Neural crest cell (in vitro differentiated cells): ENCODE data around the gene GATA2. TPM values are rescaled to one million over a fixed set of nuclear protein-coding genes. Genes with fewer than 3 reads are reported as not detected.

Experiments used
- DNase-seq: peaks from one replicate; pipeline ENCODE4 v3.0.0; 2021; ENCODE audit warnings: low read depth, mixed read lengths, low spot score
- H3K27ac Mint-ChIP-seq: one replicate; pipeline ENCODE4 v1.8.0; 2021; ENCODE audit warnings: mild to moderate bottlenecking, mixed read lengths; ENCODE audit not compliant: unreplicated experiment
- H3K27me3 Mint-ChIP-seq: 2 replicates; pipeline ENCODE4 v1.8.0; 2021; ENCODE audit warnings: low read depth, mild to moderate bottlenecking, mixed read lengths
- H3K36me3 Mint-ChIP-seq: 2 replicates; pipeline ENCODE4 v1.8.0; 2021; ENCODE audit warnings: low read depth, mild to moderate bottlenecking, mixed read lengths
- H3K4me1 Mint-ChIP-seq: 2 replicates; pipeline ENCODE4 v1.8.0; 2021; ENCODE audit warnings: mixed read lengths
- H3K4me3 Mint-ChIP-seq: one replicate; pipeline ENCODE4 v1.8.0; 2021; ENCODE audit warnings: mild to moderate bottlenecking, mixed read lengths
- H3K9me3 Mint-ChIP-seq: 2 replicates; pipeline ENCODE4 v1.8.0; 2021; ENCODE audit warnings: mixed read lengths
- total RNA-seq: library from RNA; stranded (reverse); gene quantifications from 2 replicates; pipeline ENCODE4 v1.2.1, GENCODE V29; 2021
- TF ChIP-seq, protein P1 (sequence below): fragments of 200-600 bp; sonication (generic); conservative IDR thresholded peaks from 2 replicates; pipeline ENCODE4 v1.5.0; 2021; ENCODE audit warnings: antibody characterized with exemption, mild to moderate bottlenecking

GATA2 gene
- total RNA-seq, 1 donor from 2014 or later, result 0.30 TPM

DNA sequence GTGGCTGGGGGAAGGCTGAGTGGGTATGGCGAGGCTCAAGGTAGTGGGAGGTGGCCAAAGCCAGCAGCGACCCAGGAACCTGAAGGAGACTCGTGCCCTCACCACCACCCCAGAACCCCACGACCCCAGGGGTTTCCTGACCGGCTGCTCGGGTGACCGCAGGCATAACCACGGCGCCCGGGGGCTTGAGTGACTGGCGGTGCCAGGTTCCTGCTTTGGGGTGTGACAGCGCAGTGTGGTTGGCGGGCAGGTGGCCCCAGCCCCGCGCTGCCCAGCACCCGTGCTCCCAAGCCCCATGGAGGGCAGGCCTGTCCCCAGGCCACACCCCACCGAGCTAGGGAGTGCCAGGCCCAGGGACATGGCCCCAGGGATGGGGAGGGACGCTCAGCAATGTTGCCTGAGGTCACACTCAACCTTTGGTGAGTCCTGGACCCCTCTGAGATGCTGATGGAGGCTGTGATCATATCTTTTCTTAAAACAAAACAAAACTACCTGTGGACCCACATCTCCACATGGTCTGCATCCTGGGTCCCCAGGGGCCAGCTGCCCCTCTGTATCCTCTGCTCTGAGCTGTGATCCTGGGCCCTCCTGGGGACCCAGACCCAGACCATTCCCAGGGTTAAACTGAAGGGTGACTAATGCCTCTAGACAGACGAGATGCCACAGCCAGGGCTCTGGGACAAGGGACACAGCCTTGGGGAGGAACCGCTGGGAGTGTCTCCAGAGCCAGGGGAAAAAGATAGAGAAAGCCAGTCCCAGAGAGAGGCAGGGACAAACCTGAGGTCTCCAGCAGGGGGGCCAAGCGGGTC, 39.3 kb downstream of the GATA2 start:
- Mint-ChIP-seq H3K27me3 (peaks cover 56% of the 10 kb centered on the region), H3K27ac (no peak overlapping the region), H3K9me3 (no peaks in the 10 kb centered on the region), H3K4me3 (no peak overlapping the region), H3K36me3 (no peaks in the 10 kb centered on the region), H3K4me1 (no peaks in the 10 kb centered on the region)
- DNase-seq, result no peak
- TF ChIP-seq, protein P1, sequence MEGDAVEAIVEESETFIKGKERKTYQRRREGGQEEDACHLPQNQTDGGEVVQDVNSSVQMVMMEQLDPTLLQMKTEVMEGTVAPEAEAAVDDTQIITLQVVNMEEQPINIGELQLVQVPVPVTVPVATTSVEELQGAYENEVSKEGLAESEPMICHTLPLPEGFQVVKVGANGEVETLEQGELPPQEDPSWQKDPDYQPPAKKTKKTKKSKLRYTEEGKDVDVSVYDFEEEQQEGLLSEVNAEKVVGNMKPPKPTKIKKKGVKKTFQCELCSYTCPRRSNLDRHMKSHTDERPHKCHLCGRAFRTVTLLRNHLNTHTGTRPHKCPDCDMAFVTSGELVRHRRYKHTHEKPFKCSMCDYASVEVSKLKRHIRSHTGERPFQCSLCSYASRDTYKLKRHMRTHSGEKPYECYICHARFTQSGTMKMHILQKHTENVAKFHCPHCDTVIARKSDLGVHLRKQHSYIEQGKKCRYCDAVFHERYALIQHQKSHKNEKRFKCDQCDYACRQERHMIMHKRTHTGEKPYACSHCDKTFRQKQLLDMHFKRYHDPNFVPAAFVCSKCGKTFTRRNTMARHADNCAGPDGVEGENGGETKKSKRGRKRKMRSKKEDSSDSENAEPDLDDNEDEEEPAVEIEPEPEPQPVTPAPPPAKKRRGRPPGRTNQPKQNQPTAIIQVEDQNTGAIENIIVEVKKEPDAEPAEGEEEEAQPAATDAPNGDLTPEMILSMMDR, result no peak

DNA sequence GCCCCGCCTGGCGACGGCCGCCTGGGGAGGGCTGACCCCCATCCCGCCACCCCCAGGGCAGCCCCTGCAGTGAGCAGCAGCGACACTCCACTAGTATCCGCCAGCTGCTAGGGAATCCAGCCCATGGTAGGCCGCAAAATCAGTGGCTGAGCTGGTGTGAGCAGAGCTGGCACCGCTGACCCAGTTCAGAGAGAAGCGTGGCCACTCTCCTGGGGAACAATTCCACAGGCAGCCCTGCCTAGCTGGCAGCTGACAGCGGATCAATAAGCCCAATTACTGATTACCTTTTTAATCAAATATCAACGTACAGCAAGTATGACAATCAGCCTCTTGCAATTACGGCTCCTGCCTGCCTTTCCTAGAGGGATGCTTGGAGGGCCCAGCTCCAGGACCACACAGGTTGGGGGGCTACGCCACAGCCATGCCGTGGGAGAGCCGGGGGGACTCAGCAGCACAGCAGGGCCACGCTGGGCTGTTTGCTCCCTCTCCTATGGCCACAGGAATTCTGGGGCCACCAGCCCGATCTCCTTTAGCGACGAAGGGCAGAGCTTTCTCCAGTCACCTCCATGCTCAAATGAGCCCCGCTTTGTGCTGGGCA, 40.2 kb downstream of the GATA2 start:
- H3K27ac Mint-ChIP-seq, result no peak overlapping the region
- no peaks in the 10 kb centered on the region for H3K36me3 Mint-ChIP-seq
- DNase-seq, result no peak
- no peaks in the 10 kb centered on the region for H3K4me1 Mint-ChIP-seq
- H3K9me3 Mint-ChIP-seq, result no peaks in the 10 kb centered on the region
- H3K4me3 Mint-ChIP-seq, result no peak overlapping the region
- TF ChIP-seq, protein P1, result no peak
- peaks cover 60% of the 10 kb centered on the region for H3K27me3 Mint-ChIP-seq

DNA sequence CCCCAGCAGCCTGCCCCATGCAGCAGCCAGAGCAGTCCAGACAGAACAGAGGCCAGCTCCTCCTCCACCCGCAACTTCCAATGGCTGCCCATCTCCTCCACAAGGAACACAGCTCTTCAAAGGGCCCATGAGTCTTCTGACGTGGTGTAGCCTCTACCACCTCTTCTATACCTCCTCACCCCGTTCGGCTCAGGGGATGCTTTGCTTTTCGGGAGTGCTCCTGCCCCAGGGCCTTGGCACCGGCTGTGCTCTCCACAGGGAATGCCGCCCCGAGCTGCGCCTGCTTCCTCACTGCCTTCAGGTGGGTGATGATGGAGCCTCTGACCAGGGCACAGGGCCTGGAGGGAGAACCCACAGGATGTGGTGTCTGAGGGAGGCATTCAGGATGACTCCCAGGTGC, 40.9 kb downstream of the GATA2 start:
- Mint-ChIP-seq H3K27ac (no peak overlapping the region), H3K27me3 (peaks cover 67% of the 10 kb centered on the region), H3K4me1 (no peaks in the 10 kb centered on the region), H3K4me3 (no peak overlapping the region), H3K36me3 (no peaks in the 10 kb centered on the region), H3K9me3 (peaks cover 3% of the 10 kb centered on the region)
- TF ChIP-seq, protein P1, result no peak
- DNase-seq, result no peak

DNA sequence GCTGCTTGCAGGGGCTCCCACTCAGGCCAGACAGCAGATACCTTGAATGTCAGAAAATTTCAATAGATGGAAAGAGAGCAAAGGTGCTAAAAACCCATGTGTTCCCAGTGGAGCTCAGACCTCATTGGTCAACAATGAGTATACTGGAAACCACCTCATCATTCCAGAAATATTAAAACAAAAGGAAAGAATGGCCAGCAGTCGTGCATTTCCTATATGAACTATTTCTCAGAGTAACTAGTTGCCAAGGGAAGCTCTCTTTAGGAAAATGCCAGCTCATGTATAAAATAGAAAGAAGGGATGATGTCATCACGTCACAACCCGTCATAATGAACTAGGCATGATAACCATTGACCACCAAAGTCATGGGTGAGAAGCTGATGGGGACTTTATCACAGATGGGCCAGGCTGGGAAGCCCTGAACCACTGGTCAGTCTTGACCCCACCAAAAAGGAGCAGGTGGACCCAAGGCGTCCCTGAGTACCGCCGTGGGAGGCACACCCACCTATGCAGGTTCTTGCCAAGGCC, 43.8 kb downstream of the GATA2 start:
- no peaks in the 10 kb centered on the region for H3K4me1 Mint-ChIP-seq
- peaks cover 69% of the 10 kb centered on the region for H3K27me3 Mint-ChIP-seq
- TF ChIP-seq, protein P1, result no peak
- H3K4me3 Mint-ChIP-seq, result no peak overlapping the region
- no peak for DNase-seq
- H3K27ac Mint-ChIP-seq, result no peak overlapping the region
- H3K36me3 Mint-ChIP-seq, result no peaks in the 10 kb centered on the region
- H3K9me3 Mint-ChIP-seq, result peaks cover 9% of the 10 kb centered on the region

DNA sequence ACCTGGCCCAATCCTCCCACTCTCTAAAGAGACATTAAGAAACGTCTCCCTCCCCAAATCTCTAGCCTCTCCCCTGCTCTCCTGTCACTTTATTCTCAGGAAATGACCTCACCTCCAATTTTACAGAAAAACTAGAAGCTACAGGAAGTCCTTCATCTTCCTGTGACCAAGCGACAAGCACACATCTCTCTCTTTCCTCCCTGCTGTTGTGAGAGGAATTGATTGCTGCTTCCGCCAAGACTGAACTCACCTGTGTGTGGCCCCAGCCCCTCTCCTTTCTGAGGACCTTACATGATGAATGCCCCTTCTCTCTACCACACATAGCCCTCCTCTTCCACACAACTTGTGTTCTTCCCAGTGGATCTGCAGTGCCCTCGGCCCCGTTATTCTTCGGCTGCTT, 44.5 kb downstream of the GATA2 start:
- peaks cover 71% of the 10 kb centered on the region for H3K27me3 Mint-ChIP-seq
- TF ChIP-seq, protein P1, result no peak
- peaks cover 9% of the 10 kb centered on the region for H3K9me3 Mint-ChIP-seq
- H3K4me3 Mint-ChIP-seq, result no peak overlapping the region
- DNase-seq, result no peak
- H3K4me1 Mint-ChIP-seq, result no peaks in the 10 kb centered on the region
- H3K27ac Mint-ChIP-seq, result no peak overlapping the region
- H3K36me3 Mint-ChIP-seq, result no peaks in the 10 kb centered on the region
